Skeletal muscle satellite cell (primary cell): ENCODE results near the gene OR52W1.

Experiments
- H3K27me3 ChIP-seq: 2 replicates; pipeline ENCODE4 v1.7.0; 2013; ENCODE audit warnings: low read length; ENCODE audit not compliant: control insufficient read depth, insufficient read depth
- H3K36me3 ChIP-seq: 2 replicates; pipeline ENCODE4 v1.7.0; 2013; ENCODE audit warnings: mild to moderate bottlenecking, control low read depth, low read length; ENCODE audit not compliant: insufficient read depth
- H3K4me1 ChIP-seq: 2 replicates; pipeline ENCODE4 v1.7.0; 2013; ENCODE audit warnings: low read length; ENCODE audit not compliant: control insufficient read depth, insufficient read depth
- H3K4me2 ChIP-seq: 2 replicates; pipeline ENCODE4 v1.7.0; 2013; ENCODE audit warnings: mild to moderate bottlenecking, low read length
- H3K4me3 ChIP-seq: 2 replicates; pipeline ENCODE4 v1.7.0; 2013; ENCODE audit warnings: low read length
- H3K9ac ChIP-seq: 2 replicates; pipeline ENCODE4 v1.7.0; 2013; ENCODE audit warnings: mild to moderate bottlenecking, low read depth, low read length, moderate library complexity
- H3K9me3 ChIP-seq: replicated peaks from 2 replicates; pipeline ENCODE4 v1.7.0; 2013; ENCODE audit warnings: mild to moderate bottlenecking, control low read depth, low read length

The OR52W1 gene

DNA sequence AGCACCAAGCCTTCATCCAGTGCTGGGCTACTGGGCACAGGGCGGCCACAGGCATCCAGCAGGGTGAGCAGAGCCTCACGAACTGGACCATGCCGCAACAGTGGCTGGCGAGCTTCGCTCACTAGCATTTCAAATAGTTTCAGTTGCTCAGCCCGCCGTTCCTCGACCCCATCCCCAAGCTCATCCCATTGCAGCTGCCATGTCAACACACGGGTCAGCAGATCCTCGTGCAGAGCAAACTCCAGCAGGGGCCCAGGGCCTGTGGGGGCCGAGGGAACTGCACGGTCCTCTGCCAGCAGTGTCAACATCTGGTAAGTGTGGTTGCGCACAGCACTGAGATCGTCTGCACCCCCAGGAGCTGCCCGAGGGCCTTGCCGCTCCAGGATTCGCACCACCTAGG, 24.8 kb downstream of the OR52W1 start:
- no peak overlapping the region for H3K9ac ChIP-seq
- H3K4me1 ChIP-seq, result peaks cover 9% of the 10 kb centered on the region
- H3K4me2 ChIP-seq, result no peak overlapping the region
- H3K9me3 ChIP-seq, result no peaks in the 10 kb centered on the region
- H3K4me3 ChIP-seq, result no peak overlapping the region
- H3K27me3 ChIP-seq, result no peaks in the 10 kb centered on the region
- H3K36me3 ChIP-seq, result peaks cover 33% of the 10 kb centered on the region

DNA sequence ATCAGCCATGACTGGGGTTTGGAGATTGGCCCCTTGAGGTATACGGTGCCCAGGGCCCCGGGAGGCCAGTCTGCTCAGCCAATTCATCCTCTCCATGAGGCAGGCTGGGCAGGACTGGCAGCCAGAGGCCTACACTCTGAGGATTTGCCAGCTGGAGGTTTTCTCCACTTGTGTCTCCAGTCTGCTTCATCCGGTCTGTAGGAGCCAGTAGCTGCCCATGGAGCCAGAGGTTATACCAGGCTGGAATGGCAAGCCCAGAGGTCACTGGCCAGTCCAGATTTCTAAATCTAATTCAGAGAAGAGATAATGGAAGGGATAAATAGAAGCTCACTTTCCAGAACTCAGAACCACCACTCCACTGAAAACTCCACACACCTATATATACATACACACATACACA, 25.4 kb downstream of the OR52W1 start:
- Histone ChIP-seq H3K9me3 (no peaks in the 10 kb centered on the region), H3K27me3 (no peaks in the 10 kb centered on the region), H3K4me1 (peaks cover 5% of the 10 kb centered on the region), H3K9ac (no peak overlapping the region), H3K4me2 (no peak overlapping the region), H3K4me3 (no peak overlapping the region), H3K36me3 (peaks cover 33% of the 10 kb centered on the region)

DNA sequence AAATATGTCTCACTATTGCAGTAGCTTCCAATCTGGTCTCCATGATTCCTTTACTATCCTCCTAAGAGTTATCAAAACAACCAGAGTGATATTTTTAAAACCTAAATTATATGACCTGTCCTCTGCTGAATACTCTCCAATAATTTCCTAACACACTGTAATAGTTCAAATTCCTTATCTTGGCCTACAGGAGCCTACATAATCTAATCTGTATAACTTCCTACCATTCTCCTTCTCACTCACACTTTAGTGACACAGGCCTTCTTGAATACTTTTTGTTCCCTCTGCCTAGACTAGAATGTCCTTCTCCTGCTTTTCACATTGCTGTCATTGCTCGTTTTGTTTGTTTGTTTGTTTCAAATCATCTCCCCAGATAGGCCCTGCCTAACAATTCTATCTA, 26.0 kb downstream of the OR52W1 start:
- peaks cover 33% of the 10 kb centered on the region for H3K36me3 ChIP-seq
- H3K27me3 ChIP-seq, result no peaks in the 10 kb centered on the region
- H3K9ac ChIP-seq, result no peak overlapping the region
- no peaks in the 10 kb centered on the region for H3K9me3 ChIP-seq
- no peak overlapping the region for H3K4me3 ChIP-seq
- no peak overlapping the region for H3K4me2 ChIP-seq
- no peaks in the 10 kb centered on the region for H3K4me1 ChIP-seq

DNA sequence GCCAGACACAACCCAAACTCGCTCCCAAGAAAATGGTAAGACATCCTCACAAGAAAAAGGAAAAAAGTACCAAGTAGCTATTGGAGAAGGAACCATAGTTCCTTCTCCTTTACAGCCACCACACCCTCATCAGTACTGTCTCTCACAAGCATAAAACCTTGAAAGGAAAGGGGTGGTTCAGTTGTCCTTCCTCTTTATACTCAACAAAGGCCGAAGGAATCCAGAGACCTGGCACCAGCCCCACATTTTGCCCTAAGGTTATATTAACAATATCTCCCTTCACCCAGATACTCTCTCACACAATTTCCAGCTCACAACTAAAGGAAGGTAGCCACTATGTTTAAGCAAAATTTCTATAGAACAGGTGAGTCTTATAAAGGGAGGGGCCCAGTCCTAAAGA, 26.9 kb downstream of the OR52W1 start:
- no peaks in the 10 kb centered on the region for H3K9me3 ChIP-seq
- no peak overlapping the region for H3K9ac ChIP-seq
- no peak overlapping the region for H3K4me2 ChIP-seq
- no peak overlapping the region for H3K4me3 ChIP-seq
- H3K4me1 ChIP-seq, result no peaks in the 10 kb centered on the region
- H3K27me3 ChIP-seq, result no peaks in the 10 kb centered on the region
- peaks cover 29% of the 10 kb centered on the region for H3K36me3 ChIP-seq

DNA sequence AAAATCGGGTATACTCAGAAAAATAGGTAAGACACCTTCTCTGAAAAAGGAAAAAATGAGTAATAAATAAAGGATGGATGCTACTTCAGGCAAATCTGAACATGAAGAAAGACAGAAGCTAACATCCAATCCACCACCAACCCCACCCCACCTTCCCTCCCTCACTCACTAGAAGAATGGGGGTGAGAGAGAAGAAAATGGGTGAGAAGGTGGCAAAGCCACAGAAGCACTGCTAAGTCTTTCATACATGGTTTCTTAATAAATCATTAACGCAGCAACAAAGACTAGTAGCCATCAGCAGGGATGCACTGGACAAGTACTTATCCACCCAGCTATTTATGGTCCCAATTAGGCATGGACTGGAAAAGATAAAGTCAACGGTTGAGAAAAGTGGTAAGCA, 29.5 kb downstream of the OR52W1 start:
- Histone ChIP-seq H3K36me3 (peaks cover 9% of the 10 kb centered on the region), H3K9me3 (no peaks in the 10 kb centered on the region), H3K4me2 (no peak overlapping the region), H3K4me1 (peaks cover 3% of the 10 kb centered on the region), H3K4me3 (no peak overlapping the region), H3K27me3 (no peaks in the 10 kb centered on the region), H3K9ac (no peak overlapping the region)

DNA sequence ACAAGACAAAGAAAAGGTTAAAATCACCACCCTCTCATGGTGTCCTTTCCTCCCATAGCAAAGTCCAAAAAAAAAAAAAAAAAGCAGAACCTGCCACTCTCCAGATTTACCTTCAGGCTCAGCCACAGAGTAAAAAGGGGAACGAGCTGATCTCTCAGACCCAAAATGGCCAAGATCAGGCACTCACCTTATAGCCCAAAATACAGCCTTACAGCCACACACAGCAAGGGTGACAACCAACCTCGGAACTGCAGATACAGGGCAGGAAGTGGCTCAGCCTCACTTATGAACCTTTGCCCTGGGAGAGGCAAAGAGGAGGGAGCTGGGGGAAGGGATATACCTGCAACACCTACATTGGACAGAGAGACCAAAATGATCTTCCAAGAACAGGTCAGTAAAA, 30.9 kb downstream of the OR52W1 start:
- H3K9ac ChIP-seq, result no peak overlapping the region
- no peaks in the 10 kb centered on the region for H3K36me3 ChIP-seq
- no peak overlapping the region for H3K4me3 ChIP-seq
- no peaks in the 10 kb centered on the region for H3K27me3 ChIP-seq
- no peak overlapping the region for H3K4me2 ChIP-seq
- peaks cover 7% of the 10 kb centered on the region for H3K4me1 ChIP-seq
- H3K9me3 ChIP-seq, result no peaks in the 10 kb centered on the region

DNA sequence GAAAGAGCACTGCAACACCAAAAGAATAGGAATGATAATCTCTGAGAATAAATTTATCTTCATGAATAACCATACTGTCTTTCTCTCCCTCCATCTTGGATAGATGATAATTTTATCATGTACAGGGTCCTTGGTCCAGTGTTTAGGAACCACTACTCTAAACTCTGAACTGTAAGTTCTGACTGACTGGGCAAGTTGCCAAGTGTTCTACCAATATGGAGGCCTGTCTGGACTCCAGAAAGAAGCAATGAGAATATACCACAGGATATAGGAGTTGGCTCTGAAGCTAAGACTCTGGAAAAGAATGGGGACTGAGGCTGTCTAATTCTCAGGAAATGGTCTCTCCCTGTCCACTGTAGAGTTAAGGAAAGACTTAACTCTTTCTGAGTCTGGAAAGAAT, 33.9 kb downstream of the OR52W1 start:
- peak overlapping the region; percentile 91 for H3K4me2 ChIP-seq
- H3K27me3 ChIP-seq, result peaks cover 3% of the 10 kb centered on the region
- no peak overlapping the region for H3K9ac ChIP-seq
- no peak overlapping the region for H3K4me3 ChIP-seq
- H3K9me3 ChIP-seq, result no peaks in the 10 kb centered on the region
- H3K36me3 ChIP-seq, result no peaks in the 10 kb centered on the region
- H3K4me1 ChIP-seq, result peaks cover 7% of the 10 kb centered on the region

DNA sequence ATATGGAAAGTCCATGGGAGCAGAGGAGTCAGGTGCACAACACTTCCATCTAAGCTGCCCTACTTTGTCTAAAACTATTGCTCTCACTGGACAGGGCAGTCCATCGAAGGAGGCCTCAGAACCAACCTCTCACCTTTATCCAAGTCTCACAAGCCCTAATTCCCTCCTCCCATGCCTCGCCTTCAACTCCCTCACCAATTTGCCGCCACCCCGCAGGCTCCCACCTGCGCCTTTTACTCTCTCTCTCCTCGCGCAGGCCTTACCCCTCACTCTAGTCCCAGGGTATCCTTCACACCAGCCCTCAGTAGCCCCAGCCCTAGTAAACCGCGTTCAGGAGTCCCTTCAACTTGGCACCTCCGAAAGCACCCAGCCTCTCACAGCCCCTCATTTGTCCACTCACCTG, 35.0 kb downstream of the OR52W1 start:
- peaks cover 7% of the 10 kb centered on the region for H3K4me1 ChIP-seq
- no peaks in the 10 kb centered on the region for H3K9me3 ChIP-seq
- peak overlapping the region; percentile 91 for H3K9ac ChIP-seq
- H3K27me3 ChIP-seq, result peaks cover 9% of the 10 kb centered on the region
- H3K4me3 ChIP-seq, result peak overlapping the region; percentile 91
- peak overlapping the region; percentile 91 for H3K4me2 ChIP-seq
- H3K36me3 ChIP-seq, result no peaks in the 10 kb centered on the region

DNA sequence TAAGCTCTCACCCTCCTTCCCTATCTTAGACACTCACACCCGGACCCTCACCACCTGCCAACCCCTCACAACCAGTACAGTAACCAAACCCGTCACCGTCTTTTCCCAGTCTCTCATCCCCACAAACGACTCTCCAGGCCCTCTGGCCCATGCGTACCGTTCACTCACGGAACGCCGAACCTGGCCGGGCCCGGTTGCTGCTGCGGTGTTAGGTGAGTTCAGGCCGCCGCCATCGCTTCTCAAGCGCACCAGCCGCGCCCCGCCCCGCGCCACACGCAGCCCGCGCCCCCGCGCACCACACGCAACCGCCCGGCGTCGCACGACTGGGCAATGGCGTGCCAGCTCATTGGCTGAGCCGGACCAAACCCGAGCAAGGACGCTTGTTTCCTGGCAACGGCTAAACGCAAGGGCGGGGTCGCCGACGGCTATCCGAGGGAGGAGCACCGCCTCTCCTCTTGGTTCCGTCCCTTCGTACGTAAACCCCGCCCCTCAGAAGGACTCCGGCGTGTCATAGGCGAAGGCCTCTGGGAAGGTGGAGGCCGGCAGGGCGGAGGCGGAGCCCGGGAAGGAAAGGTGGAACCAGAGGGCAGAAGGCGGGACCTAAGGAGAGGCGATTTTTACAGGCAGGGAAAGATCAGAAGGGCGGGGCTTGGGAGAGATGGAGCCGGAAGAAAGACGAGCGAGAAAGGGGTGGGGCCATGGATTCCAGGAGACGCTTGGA, 35.5 kb downstream of the OR52W1 start, which contains the start of gene FHIP1B:
FHIP1B (minus strand) TSS at position 250 of the 721 bp plus-strand sequence. CDS start 10,120 bp downstream, outside the sequence.
- no peaks in the 10 kb centered on the region for H3K36me3 ChIP-seq
- peaks cover 7% of the 10 kb centered on the region for H3K4me1 ChIP-seq

DNA sequence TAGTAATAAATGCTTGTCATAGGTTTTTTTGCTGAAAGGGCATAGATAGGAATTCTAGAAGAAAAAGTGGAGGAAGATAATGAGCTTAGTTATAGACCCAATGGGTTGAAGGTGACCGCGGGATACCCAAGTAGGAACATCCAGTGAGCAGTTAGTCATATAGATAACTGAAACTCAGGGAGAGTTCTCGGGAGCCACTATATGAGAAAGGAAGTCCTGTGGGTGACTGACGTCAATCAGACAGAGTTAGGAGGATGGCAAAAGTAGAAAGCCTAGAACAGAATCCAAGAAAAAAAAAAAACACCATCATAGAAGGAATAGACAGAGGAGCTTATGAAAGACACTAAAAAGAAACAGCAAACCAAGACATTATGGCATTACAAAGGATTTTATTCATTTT, 38.2 kb downstream of the OR52W1 start:
- Histone ChIP-seq H3K4me2 (no peak overlapping the region), H3K27me3 (peaks cover 20% of the 10 kb centered on the region), H3K9me3 (no peaks in the 10 kb centered on the region), H3K9ac (no peak overlapping the region), H3K36me3 (no peaks in the 10 kb centered on the region), H3K4me1 (peaks cover 7% of the 10 kb centered on the region), H3K4me3 (no peak overlapping the region)

More for the DNA sequence above, 35.5 kb downstream of the OR52W1 start, which contains the start of gene FHIP1B:
- Histone ChIP-seq H3K4me2 (peak within 1 kb of the TSS; percentile 91), H3K9me3 (no peaks in the 10 kb centered on the region), H3K9ac (peak within 1 kb of the TSS; percentile 91), H3K4me3 (peak within 1 kb of the TSS; percentile 91), H3K27me3 (peaks cover 10% of the 10 kb centered on the region)

DNA sequence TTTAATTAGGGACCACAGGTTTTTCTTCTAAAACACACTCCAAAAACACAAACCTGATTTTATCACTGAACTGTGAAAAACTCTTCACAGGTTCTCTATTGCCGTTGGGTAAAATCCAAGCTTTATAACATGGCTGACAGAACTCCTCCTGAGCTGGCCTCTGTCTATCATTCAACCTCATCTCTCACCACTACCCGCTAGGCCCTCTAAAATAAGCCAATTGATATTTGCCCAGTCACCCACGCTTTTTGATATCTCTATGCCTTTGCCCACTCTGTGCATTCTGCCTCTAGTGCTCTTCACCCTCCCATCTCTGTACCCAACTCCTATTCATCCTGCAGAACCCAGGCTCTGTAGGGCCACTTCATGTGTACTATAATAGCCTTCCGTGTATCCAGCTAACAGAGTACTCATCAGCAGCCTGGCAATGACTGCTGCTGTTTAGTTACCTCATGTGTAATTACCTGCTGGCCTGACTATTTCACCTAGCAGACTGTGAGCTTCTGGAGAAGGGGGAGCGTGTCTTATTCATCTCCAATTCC, 38.8 kb downstream of the OR52W1 start:
- Histone ChIP-seq H3K4me1 (peaks cover 7% of the 10 kb centered on the region), H3K9me3 (no peaks in the 10 kb centered on the region)

DNA sequence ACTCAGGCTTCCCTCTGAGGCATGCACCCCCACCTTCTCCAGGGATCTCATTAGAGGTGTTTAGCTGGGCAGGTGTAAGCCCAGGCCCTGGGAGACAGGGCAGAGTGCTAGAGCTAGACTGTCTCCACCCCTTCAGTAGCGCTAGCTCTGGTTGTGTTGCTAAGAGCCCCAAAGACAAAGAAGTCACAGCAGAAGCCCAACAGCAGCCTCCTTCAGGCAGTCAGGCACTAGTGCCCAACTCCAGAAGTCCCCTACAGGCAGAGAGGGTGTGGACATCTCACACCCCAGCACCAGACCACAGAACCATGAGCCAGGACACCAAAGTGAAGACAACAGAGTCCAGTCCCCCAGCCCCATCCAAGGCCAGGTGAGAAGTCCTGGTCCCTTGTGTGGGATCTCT, 39.9 kb downstream of the OR52W1 start, which contains the start of gene CNGA4:
CNGA4 (plus strand) TSS at position 188 of the 400 bp plus-strand sequence; CDS start at position 306, 118 bp downstream.
- Histone ChIP-seq H3K4me1 (no peaks in the 10 kb centered on the region), H3K27me3 (peaks cover 27% of the 10 kb centered on the region), H3K9ac (no peak within 1 kb of the TSS), H3K4me3 (no peak within 1 kb of the TSS), H3K9me3 (no peaks in the 10 kb centered on the region), H3K36me3 (no peaks in the 10 kb centered on the region), H3K4me2 (no peak within 1 kb of the TSS)

More for the DNA sequence above, 38.8 kb downstream of the OR52W1 start:
- H3K4me3 ChIP-seq, result no peak overlapping the region
- H3K9ac ChIP-seq, result no peak overlapping the region
- H3K36me3 ChIP-seq, result no peaks in the 10 kb centered on the region
- peaks cover 20% of the 10 kb centered on the region for H3K27me3 ChIP-seq
- H3K4me2 ChIP-seq, result no peak overlapping the region
